Keratinocyte (primary cell): ENCODE measurements around the gene WLS.

Experiments used
- CTCF ChIP-seq, 3 experiments: IDR thresholded peaks in 1 of 3; conservative IDR thresholded peaks in 1 of 3; optimal IDR thresholded peaks in 1 of 3; 2 replicates in 2 of 3; 3 replicates in 1 of 3; pipeline versions ENCODE3 to v1.5.1; 2011; ENCODE audit warnings: low read length in 3 of 3, mild to moderate bottlenecking in 3 of 3, moderate library complexity in 2 of 3, control low read depth in 1 of 3, inconsistent platforms in 1 of 3; ENCODE audit not compliant: insufficient read depth in 2 of 3; ENCODE audit errors: extremely low read depth in 1 of 3
- EZH2 ChIP-seq: IDR thresholded peaks from one replicate; pipeline ENCODE4 v1.6.1; 2012; ENCODE audit warnings: inconsistent platforms, mild to moderate bottlenecking, low read length, moderate library complexity

GRCh38 chr1:68183895-68184294 lies 48.4 kb downstream of the WLS start:
- TF ChIP-seq CTCF (optimal IDR thresholded peaks at IDR 0.05 in 1 of 3, IDR thresholded peaks at IDR 0.05 in 1 of 3, conservative IDR thresholded peaks at IDR 0.05 in 1 of 3; ENCODE audit: extremely low read depth in 1 of 3, insufficient read depth in 2 of 3, low read length in 3 of 3) (no peak), EZH2 (no peak)
